Measurements from ENCODE around the gene ERFL.
"Not testable (repeated sequence)": the region's sequence is repeated elsewhere in the genome, so short reads cannot be mapped to it uniquely, and the experiment has no call there.

ERFL gene

DNA sequence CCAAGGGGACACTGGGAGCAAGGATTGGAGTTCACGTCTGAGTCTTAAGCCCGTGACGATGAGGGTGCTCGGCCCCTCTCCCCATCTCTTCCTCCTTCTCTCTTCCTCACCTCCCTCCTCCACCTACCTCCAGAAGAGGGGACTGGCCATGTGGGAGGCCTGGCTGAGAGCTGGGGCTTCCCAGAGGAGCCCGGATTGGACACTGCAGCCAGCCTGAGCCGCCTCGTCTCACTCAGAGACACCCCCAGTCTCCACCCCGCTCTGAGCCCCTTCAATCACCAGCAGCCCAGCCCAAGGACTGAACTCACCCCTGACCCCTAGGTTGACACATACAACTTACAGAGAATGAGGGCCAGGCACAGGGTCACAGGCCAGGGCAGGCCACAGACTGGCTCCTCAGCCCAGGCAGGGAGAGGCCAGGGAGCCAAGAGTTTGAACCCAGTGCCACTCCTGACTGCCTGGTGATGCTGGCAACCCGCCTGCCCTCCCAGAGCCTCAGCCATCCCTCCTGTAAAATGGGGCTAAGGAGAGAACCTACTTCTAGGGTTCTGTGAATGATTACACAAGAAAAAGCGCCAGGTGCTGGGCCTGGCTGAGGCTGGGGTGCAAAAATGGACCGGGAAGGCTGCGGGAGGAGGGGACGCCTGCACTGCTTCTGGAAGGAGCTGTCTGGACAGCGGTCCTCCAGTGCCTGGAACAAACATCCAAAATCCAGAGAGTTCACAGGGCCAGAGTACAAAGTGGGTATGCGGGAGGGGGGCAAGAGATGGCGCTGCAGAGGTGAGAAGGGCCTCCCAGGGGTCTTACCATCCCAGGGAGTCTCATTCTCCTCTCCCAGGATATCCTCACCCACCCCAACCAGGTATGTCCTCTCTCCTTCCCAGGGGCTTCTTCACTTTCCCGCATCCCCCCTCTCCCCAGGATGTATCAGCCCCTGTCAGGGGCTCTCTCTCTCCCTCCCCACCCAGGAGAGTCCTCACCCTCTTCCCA is 50.0 kb downstream of the ERFL start:
- DNase-seq (ENCODE audit: low spot score): no peak

DNA sequence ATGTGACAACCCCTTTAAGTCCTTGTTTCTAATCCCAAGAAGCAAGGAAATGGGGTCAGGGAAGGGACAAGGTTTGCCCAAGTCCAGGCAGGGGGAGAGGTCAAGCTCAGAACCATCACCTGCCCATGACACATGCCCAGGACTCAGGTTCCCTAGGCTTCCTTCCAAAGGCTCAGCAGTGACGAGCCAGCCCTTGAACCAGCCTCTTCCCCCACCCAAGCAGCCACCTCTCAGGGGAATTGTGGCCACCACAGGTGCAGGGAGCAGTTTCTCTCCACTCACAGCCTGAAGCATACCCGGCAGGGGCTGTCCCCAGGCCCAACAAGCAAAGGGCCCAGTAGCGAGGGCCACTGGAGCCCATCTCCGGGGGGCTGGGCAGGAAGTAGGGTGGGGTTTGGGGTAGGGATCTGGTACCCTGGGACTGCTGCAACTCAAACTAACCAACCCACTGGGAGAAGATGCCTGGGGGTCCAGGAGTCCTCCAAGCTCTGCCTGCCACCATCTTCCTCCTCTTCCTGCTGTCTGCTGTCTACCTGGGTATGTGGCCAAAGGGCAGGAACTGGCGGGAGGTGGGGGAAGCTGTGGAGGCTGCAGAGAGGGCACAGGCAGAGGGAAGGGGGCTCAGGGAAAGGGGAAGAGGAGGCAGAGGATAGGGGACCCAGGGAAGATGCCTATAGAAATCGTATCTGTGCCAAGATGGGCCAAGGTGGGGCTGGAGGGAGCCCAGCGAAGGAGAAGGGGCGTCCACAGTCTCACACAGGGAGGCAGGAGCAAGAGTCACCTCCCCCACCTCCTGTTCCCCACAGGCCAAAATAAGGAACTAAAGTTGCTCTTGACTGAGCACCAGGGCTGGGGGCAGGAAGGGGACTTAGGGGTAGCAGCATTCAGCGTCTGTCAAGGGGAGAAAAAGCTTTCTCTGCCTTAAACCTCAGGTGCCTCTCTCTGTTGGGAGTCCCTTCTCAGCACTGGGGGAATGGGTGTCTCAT is 51.1 kb downstream of the ERFL start, which contains the start of gene CD79A:
Gene CD79A (plus strand): TSS at position 433 of the 986 bp plus-strand sequence. CDS start 26 bp downstream, at position 459.
- no peak for DNase-seq (ENCODE audit: low spot score)

DNA sequence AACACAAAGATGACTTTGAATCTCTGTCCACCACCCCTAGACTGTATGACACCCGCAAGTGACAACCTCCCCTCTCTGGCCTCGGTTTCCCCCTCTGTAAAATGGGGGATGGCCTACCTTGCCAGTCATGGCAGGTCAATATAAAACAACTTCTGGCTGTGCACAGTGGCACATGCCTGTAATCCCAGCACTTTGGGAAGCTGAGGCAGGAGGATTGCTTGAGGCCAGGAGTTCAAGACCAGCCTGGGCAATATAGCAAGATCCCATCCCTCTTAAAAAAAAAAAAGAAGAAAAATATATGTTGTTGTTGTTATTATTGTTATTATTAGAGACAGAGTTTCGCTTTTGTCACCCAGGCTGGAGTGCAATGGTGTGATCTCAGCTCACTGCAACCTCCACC is 52.3 kb downstream of the ERFL start:
- DNase-seq (ENCODE audit: low spot score): not testable (repeated sequence)

DNA sequence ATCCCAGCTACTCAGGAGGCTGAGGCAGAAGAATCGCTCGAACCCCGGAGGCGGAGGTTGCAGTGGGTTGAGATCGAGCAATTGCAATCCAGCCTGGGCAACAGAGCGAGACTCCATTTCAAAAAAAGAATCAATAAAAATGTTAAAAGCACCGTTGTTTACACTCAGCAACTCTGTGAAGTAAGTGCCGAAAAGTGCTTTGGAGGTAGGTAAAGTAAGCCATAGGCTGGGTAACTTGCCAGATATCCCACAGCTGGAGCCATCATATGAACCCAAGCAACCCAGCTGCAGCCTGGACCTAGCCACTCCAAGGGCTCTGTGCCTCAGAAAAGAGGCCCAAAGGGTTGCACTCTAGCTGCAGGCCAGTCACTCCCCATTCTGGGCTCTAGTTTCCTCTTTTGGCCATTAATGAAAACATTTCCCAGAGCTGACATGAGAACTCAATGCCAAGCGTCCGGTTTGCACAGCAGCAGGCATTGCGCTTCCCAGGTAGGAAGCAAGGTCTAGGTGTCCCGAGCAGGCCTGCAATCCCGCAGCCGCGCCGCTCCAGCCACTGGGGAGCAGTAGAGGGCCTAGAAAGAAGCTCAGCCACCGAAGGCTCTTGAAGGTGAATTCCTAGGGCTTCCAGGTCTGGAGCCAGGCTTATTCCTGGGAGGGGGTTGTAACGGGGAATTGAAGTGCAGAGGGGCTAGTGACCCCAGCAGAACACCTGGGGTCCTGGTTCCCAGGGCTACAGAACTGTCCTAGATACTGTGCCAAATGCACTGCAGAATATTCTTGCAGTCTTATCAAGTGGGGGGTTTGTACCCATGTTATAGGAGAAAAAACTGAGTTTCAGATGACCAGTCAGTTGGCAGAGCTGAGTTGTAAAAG is 55.2 kb downstream of the ERFL start:
- peak; percentile 85 for DNase-seq (ENCODE audit: low spot score)

DNA sequence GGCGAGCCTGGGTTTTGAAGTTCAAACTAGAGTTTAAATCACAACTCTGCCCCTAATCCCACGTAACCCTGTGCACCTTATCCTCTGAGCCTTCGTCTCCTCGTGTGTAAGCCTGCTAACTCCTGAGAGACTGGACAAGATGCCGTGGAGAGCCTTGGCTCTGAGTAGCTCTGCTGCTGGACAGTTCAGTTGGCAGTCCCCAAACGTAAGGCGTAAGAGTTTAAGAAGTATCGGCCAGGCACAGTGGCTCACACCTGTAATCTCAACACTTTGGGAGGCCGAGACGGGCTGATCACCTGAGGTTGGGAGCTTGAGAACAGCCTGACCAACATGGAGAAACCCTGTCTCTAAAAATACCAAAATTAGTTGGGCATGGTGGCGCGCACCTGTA is 55.9 kb downstream of the ERFL start:
- no peak for DNase-seq (ENCODE audit: low spot score)

DNA sequence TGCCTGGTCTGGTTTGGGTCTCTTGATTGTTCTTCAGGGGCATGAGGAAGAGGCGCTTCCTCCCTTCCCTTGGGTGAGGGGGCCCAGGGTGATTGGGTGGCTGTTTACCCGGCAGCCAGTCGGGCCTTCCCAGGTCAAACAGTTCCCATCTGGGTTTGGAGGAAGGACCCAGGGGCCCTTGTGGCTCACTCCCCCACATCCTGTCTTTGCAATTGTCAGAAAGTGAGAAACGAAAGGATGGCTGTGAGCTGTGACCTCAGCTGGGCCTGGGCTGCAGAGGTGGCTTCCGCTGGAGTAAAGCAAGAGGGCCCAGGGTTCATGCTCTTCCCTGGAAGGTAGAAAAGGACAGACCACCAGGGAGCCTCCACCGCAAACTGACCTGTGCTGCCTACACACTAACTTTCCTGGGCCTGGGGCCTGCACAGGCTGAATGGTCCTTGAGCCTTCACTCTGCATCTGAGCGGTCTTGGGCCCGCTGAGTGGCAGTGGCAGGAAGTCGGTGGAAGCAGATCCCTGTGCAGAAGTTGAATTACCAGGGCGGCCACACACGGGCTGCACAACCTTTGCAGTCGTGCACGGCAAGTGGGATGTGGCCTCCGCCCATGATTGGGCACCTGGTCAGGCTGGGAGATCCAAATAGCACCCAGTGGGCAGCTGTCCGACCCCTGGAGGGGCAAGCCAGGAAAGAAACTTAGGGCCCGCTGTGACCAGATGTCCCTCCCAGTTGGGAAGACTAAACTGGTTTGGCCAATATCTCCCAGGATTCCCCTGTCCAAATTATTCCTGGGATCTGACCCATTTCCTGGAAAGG is 56.5 kb downstream of the ERFL start:
- no peak for DNase-seq (ENCODE audit: low spot score)

DNA sequence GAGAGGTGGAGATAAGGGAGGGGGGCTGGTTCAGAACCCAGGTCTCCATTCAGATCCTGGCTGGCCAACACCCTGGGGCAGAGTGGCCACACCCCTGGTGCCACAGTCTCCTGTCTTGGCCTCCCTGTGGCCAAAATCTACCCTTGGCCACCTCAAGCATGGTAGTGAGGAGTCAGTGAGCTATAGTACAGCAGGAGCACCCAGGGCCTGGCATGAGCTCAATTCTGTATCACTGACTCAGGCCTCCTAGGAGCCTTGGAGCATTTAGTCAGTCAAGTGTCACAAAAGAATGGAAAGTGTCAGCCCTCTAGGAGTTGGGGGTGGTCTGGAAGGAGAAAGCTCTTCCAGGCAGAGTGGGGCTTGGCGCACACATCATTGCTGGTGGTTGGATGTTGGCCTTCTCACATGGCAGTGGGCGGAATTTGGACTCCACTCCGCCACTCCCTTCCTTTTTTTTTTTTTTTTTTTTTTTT is 57.8 kb downstream of the ERFL start:
- DNase-seq (ENCODE audit: low spot score): no peak

DNA sequence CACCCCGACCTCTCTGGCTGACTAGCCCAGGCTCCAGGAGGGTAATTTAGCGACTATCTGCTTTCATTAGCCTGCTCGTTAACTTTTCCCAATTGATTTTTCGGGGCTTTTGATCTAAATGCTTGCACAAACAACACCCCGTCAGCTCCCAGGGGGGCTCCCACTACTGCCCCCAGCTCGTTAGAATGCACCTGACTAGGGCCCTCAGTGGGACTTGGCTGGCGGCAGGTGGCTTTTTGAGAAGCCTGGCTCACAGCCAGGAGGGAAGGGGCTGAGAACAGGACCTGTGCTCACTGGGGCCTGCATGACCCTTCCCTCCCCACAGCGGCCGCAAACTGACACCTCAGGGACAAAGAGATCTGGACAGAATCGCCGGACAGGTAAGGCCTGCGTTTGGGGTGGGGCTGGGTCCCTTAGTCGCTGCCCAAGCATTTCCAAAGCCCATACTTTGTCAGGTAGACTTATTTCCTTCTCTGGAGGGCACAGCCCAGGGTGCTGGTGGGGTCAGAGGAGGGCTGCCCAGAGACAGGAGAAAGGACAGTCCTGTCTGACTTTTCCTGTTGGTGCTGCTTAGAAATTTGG is 58.8 kb downstream of the ERFL start:
- DNase-seq (ENCODE audit: low spot score): no peak

DNA sequence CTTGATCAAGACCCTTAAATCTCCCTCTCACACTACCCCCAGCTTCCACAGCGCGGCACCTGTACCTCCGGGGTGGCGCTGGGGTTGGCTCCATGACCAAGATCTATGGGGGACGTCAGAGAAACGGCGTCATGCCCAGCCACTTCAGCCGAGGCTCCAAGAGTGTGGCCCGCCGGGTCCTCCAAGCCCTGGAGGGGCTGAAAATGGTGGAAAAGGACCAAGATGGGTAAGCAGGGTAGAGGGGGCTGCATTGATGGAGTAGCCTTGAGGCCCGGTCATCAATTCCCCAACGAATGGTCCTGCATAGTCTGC is 59.3 kb downstream of the ERFL start:
- DNase-seq (ENCODE audit: low spot score): no peak

DNA sequence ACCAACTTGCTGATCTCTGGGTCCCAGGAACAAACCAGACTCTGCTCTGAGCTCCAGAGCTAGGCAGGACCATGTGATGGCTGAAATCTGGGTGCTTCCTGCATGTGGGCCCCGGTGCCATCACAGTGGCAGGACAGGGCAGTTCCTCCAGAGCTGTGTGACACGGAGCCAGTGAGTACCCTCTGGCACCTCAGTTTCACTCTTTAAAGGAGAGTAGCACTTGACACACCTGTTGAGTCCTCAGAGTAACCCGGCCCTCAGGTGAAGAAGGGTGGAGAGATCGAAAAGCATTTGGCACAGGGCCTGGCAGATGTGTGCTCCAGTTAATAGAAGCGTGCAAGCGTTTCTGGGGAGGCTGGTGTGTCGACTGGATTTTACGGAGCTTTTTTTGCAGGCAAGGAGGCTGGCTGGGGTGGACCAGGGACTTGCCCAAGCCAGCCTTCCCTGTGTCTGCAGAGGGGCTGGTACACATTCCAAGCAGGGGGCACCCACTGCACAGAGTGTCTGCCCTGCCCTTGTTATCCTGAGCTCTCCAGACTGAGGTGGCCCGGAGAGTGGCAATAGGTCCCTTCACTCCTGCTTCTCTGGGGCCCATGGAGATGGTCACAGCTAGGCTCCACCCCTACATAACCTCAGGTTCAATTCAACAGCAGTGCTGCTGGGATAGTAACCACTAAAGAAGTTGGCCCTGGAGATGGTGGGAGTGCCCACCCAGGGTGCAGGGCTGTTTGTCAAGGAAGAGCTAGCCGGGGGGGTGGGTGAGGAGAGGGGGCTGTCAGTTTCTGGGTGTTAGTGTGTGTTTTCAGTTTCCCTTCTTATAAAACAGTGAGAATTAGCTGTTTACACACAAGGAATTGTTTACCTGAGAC is 59.9 kb downstream of the ERFL start:
- no peak for DNase-seq (ENCODE audit: low spot score)

DNA sequence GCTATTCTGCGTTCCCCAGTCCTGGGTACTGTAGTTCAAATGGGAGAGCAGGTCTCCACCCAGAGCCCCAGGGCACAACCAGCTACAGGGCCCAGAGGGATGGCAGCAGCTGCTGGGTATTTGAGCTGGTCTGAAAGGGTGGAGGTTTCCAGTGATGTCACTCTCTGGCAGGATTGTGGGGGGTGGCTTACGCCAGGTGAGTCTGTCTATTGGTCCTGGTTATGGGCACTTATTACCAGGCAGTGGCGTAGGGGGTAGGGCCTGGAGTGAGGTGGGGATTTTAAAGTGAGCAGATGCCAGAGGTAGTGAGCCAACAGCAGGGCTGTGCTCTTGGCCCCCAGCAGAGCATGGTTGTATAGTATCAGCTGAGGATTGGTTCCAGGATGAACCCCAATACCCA is 62.0 kb downstream of the ERFL start:
- no peak for DNase-seq (ENCODE audit: low spot score)

DNA sequence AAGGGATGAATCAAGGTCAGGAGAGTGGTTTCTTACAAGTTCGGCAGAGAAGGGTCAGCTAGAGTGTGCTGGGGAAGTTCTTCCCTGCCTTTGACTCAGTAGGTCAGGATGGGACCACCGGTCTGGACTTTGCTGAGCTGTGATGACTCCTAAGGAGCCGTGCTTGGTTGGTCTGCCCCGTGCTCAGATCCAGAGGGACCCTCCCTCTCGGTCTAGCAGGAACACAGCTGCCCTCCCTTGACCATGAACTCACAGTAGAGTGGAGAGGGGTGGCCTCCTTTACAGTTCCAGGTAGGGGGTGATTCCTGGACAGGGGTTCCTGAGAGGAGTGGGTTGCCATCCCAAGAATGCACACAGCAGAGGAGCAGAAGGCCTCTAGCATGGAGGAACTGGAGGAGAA is 63.9 kb downstream of the ERFL start:
- DNase-seq (ENCODE audit: low spot score): no peak

DNA sequence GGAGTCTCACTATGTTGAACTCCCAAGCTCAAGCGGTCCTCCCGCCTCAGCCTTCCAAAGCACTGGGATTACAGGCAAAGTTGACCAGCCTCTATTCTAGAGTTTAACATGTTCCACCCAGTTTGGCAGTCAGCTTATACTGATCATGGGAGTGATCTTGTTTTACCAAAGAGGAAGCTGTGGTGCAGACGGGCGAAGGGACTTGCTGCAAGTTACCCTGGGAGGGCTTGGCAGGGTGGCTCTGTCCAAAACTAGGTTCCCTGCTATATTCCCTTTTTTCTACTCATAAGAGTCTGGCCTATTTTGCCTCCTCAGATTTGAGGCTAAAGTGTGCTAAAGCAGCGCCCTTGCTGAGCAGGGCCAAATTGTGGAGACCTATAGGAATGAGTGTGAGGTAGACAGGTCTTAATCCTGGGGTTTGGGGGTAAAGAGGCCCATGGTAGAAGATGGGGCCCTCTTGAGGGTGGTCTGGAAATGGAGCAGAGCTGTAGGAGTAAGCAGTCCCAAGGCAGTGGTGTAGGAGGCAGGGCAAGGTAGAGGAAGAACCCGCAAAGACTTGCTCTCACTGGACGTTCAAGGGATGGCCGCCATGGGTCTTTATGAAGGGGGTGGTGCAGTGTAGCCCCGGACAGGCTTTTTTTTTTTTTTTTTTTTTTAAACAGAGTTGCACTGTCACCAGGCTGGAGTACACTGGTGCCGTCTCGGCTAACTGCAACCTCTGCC is 64.9 kb downstream of the ERFL start:
- DNase-seq (ENCODE audit: low spot score): no peak

DNA sequence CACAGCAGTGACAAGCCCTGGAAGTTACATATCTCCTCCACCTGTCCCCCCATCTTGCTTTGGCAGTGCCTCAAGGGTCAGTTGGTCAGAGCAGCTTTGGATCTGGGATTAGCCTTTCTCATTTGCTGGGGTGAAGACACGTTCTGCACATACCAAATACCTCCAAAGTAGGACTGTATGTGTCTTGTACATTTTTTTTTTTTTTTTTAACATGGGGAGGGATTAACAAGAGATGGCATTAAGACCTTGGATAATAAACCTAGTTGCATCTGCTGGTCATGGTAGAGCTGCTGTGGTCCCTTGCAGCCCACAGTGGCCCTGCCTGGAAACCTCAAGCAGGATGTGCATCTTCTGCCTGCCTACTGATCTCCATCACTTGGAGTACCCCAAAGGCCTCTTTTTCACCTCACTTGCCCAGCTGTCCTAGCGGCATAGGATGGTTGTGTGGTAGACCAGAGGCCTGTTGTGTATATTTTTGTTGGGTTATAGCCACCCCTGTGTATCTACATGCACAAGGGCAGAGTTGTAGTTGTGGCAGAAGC is 65.7 kb downstream of the ERFL start:
- no peak for DNase-seq (ENCODE audit: low spot score)

DNA sequence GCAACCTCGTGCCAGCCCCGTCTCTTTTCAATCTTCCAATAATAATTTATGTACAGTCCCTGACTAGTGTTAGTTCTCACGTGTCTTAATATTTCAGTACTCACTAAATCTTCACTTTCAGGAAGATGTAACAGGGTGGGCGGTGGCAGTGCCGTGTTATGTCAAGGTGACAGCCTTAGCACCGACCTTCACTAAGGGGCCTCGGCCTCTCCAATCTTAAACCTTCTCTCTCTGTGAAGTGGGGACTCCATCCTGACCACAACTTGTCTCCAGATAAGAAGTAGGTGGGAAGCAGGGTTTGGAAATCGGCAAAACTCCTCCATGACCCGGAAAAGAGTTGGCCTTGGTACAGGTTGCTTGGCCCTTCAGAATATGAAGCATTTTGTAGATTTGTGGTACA is 66.4 kb downstream of the ERFL start:
- no peak for DNase-seq (ENCODE audit: low spot score)

DNA sequence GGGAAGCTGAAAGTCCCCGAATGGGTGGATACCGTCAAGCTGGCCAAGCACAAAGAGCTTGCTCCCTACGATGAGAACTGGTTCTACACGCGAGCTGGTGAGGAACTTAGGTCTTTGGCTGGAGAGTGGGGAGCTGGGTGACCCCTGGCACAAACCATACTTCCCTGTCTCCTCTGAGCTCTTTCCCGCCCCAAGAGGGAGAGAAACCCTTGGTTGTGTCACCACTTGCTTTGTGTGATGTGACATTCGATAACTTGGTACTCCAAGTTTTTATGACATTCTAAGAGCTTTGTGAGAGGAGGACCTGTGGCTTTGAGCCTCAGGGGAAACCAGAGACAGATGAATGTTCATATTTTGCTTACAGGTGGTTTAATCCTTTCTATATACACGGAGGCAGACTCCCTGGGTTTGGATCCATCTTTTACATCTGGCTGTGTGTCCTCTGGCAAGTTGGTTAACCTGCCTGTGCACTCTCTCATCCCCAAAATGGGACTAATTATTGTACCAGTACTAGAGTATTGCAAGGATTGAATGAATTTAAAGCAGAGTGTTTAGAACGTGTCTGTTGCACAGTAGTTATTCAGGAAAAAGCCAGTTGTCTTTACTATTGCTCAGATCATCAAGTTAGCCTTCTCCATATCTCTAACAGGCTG is 67.0 kb downstream of the ERFL start:
- DNase-seq (ENCODE audit: low spot score): no peak

DNA sequence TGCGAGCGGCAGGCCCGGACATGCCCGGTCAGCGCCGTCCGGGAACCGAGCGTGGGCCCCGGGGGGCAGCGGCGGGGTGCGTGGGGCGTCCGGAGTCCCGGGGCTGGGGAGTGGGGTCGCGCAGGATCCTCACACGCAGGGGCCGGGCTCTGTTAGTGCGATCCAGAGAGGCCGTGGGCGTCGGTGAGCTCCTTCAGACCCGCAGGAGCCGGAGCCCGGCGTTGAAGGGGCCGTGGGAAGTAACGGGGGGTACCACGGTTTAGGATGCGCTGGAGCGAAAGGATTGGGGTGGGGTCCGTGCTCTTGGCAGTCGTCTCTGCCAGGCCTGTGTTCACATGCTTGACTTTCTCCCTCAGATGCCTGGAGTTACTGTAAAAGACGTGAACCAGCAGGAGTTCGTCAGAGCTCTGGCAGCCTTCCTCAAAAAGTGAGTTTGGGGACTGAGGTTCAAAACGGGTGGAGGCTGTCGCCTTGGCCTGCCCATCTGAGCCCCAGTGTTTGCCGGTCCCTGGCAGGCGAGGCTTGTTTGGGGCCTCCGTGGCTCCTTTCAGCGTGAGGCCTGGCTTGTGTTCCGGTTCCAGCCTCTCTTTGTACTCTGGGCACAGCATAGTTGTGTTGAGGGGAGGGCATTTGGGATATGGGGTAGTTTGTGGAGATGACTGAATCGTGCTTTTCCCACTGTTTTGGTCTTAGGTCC is 67.7 kb downstream of the ERFL start:
- DNase-seq (ENCODE audit: low spot score): no peak

Data from D341Med (cell line).